ENCODE measurements around the gene PPP5C. TPM values are rescaled to one million over a fixed set of nuclear protein-coding genes. Genes with fewer than 3 reads are reported as not detected.
A peak's percentile ranks its signal among the peaks of the same experiment; 100 is the strongest.

PPP5C gene
- polyA plus RNA-seq, 3 donors = 9.9 to 76.3 (median 12.6) TPM

DNA sequence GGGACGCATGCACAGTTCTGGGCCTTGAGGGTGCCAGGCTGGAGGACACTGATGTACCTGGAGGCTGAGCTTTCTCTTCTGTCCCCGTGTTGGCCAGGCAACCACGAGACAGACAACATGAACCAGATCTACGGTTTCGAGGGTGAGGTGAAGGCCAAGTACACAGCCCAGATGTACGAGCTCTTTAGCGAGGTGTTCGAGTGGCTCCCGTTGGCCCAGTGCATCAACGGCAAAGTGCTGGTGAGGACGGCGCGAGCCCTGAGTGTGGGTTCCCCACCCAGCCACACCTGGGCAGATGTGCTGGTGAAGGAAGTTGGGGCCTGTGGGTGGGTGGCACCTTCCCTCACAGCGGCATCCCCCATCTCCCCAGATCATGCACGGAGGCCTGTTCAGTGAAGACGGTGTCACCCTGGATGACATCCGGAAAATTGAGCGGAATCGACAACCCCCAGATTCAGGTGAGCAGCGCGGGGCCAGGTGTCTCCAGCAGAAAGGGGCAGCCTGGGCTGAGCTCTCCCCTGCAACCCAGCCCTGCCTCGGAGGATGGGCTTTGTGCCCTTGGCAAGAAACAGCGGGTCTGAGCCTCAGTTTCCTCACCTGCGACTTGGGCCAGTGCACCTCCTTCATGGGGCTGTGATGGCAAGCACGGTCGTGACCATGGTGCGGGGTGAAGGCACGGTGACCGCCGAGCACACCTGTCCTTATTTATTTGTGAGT, 40.3 kb downstream of the PPP5C start:
- DNase-seq = no peak
- H3K4me1 Mint-ChIP-seq = no peaks in the 10 kb centered on the region
- H3K36me3 Mint-ChIP-seq = peaks cover 79 to 84% of the 10 kb centered on the region in 2 donors
- WGBS (ENCODE audit: insufficient coverage) = 99% methylated on average over 21 of the region's 30 CpGs
- peak overlapping the region in 2 of 7 donors; percentile 26 to 37 for H3K27ac Mint-ChIP-seq
- no peak overlapping the region for H3K4me3 Mint-ChIP-seq
- no peak overlapping the region for H3K27ac ChIP-seq (ENCODE audit: low read depth in 1 of 2, low read length in 2 of 2)
- no peak overlapping the region for H3K4me3 ChIP-seq (replicated peaks in 1 of 3; ENCODE audit: low read depth in 2 of 3, low read length in 3 of 3)
- TF ChIP-seq, protein P1, sequence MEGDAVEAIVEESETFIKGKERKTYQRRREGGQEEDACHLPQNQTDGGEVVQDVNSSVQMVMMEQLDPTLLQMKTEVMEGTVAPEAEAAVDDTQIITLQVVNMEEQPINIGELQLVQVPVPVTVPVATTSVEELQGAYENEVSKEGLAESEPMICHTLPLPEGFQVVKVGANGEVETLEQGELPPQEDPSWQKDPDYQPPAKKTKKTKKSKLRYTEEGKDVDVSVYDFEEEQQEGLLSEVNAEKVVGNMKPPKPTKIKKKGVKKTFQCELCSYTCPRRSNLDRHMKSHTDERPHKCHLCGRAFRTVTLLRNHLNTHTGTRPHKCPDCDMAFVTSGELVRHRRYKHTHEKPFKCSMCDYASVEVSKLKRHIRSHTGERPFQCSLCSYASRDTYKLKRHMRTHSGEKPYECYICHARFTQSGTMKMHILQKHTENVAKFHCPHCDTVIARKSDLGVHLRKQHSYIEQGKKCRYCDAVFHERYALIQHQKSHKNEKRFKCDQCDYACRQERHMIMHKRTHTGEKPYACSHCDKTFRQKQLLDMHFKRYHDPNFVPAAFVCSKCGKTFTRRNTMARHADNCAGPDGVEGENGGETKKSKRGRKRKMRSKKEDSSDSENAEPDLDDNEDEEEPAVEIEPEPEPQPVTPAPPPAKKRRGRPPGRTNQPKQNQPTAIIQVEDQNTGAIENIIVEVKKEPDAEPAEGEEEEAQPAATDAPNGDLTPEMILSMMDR (IDR thresholded peaks at IDR 0.05) = no peak
- H3K4me1 ChIP-seq (ENCODE audit: control insufficient read depth in 1 of 2, insufficient read depth in 2 of 2, low read length in 2 of 2) = no peaks in the 10 kb centered on the region
- no peaks in the 10 kb centered on the region for H3K79me2 ChIP-seq (ENCODE audit: insufficient read depth, low read length)
- H3K9me3 ChIP-seq (replicated peaks in 1 of 2; ENCODE audit: control insufficient read depth in 1 of 2, insufficient read depth in 1 of 2, low read length in 2 of 2) = no peaks in the 10 kb centered on the region
- no peak overlapping the region for H3K4me2 ChIP-seq (replicated peaks; ENCODE audit: extremely low read depth, low read length, poor library complexity, severe bottlenecking)
- peaks cover 0 to 2% (median 1%) of the 10 kb centered on the region in 3 donors for H3K27me3 Mint-ChIP-seq (ENCODE audit: low read depth in 3 of 3)
- H4K20me1 ChIP-seq (ENCODE audit: insufficient read depth, low read length) = no peaks in the 10 kb centered on the region
- intact Hi-C loops (cut with micrococcal nuclease) = no loop called here
- H2AFZ ChIP-seq (ENCODE audit: insufficient read depth, low read depth, low read length, poor library complexity, severe bottlenecking) = no peak overlapping the region
- H3K36me3 ChIP-seq (replicated peaks in 1 of 2; ENCODE audit: control insufficient read depth in 1 of 2, insufficient read depth in 2 of 2, low read length in 2 of 2) = peaks cover 89 to 94% of the 10 kb centered on the region in 2 donors
- H3K27me3 ChIP-seq (ENCODE audit: control insufficient read depth in 2 of 2, insufficient read depth in 2 of 2, low read length in 2 of 2) = no peaks in the 10 kb centered on the region
- H3K9me3 Mint-ChIP-seq = peaks cover 0 to 3% (median 0%) of the 10 kb centered on the region in 7 donors
- H3K9ac ChIP-seq (ENCODE audit: insufficient read depth, low read length, poor library complexity, severe bottlenecking) = no peak overlapping the region

DNA sequence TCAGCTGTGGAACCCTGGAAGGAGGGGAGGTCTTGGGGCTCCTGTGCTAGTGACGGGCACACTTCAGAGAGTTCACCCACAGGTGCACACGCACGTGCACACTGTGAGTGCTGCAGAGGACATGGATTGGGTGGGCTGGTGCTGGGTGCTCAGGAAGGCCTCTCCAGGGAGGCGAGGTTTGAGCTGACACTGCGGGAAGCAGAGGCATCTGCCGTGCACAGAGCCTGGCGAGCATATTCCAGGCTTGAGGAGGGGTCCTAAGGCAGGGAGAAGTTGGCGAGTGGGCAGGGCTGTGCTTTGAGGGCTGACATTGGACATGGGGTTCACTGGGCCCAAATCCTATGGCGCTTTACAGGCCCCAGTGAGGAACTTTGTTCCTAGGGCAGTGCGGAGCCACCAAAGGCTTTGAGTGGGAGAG, 40.8 kb downstream of the PPP5C start:
- peaks cover 78 to 81% of the 10 kb centered on the region in 2 donors for H3K36me3 Mint-ChIP-seq
- Histone ChIP-seq H3K4me1 (ENCODE audit: control insufficient read depth in 1 of 2, insufficient read depth in 2 of 2, low read length in 2 of 2) (no peaks in the 10 kb centered on the region), H3K9me3 (replicated peaks in 1 of 2; ENCODE audit: control insufficient read depth in 1 of 2, insufficient read depth in 1 of 2, low read length in 2 of 2) (no peaks in the 10 kb centered on the region), H2AFZ (ENCODE audit: insufficient read depth, low read depth, low read length, poor library complexity, severe bottlenecking) (no peak overlapping the region), H3K4me3 (replicated peaks in 1 of 3; ENCODE audit: low read depth in 2 of 3, low read length in 3 of 3) (no peak overlapping the region), H3K27me3 (ENCODE audit: control insufficient read depth in 2 of 2, insufficient read depth in 2 of 2, low read length in 2 of 2) (no peaks in the 10 kb centered on the region), H4K20me1 (ENCODE audit: insufficient read depth, low read length) (no peaks in the 10 kb centered on the region), H3K4me2 (replicated peaks; ENCODE audit: extremely low read depth, low read length, poor library complexity, severe bottlenecking) (no peak overlapping the region), H3K79me2 (ENCODE audit: insufficient read depth, low read length) (no peaks in the 10 kb centered on the region), H3K36me3 (replicated peaks in 1 of 2; ENCODE audit: control insufficient read depth in 1 of 2, insufficient read depth in 2 of 2, low read length in 2 of 2) (peaks cover 84 to 89% of the 10 kb centered on the region in 2 donors), H3K9ac (ENCODE audit: insufficient read depth, low read length, poor library complexity, severe bottlenecking) (no peak overlapping the region), H3K27ac (ENCODE audit: low read depth in 1 of 2, low read length in 2 of 2) (no peak overlapping the region)
- intact Hi-C loops (cut with micrococcal nuclease) = no loop called here
- no peak overlapping the region for H3K27ac Mint-ChIP-seq
- H3K9me3 Mint-ChIP-seq = peaks cover 0 to 3% (median 0%) of the 10 kb centered on the region in 7 donors
- peaks cover 0 to 2% (median 1%) of the 10 kb centered on the region in 3 donors for H3K27me3 Mint-ChIP-seq (ENCODE audit: low read depth in 3 of 3)
- DNase-seq = no peak
- H3K4me3 Mint-ChIP-seq = no peak overlapping the region
- TF ChIP-seq, protein P1 (IDR thresholded peaks at IDR 0.05) = no peak
- WGBS (ENCODE audit: insufficient coverage) = 99% methylated on average over 10 of the region's 10 CpGs
- no peaks in the 10 kb centered on the region for H3K4me1 Mint-ChIP-seq
